NT2/D1 (cell line): Measurements from ENCODE around the gene MARK3.

Source experiments
- SUZ12 ChIP-seq: IDR thresholded peaks from 2 replicates; pipeline ENCODE4 v1.6.1; 2011; ENCODE audit not compliant: insufficient read length, insufficient read depth; ENCODE audit errors: extremely low read depth
- YY1 ChIP-seq: IDR thresholded peaks from 2 replicates; pipeline ENCODE4 v1.6.1; 2011; ENCODE audit not compliant: insufficient read length, insufficient read depth
- ZNF274 ChIP-seq: IDR thresholded peaks from 2 replicates; pipeline ENCODE4 v1.6.1; 2011; ENCODE audit warnings: mild to moderate bottlenecking, low read depth, low read length

DNA sequence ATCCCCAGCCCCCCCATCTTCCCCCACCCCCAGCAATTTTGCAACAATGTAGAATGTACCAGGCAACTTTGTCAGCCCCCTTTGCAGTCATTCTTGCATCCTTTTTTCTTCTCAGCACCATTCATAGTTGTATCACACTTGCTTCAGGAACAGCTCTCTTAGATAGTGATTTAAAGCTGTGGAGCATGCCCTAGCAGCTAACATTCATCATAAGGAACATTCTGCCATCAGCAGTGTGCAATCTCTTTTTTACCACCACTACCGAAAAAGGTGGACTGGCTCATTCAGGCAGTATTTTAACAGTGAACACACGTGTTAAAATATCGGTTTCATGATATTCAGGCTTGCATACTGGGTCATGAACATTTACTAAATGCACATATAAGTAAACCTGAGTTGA, 45.1 kb downstream of the MARK3 start:
- TF ChIP-seq YY1 (no peak), ZNF274 (no peak), SUZ12 (no peak)
